HCT116 (cell line): ENCODE data around the gene NUMA1. TPM values are rescaled to one million over a fixed set of nuclear protein-coding genes. Genes with fewer than 3 reads are reported as not detected.

Experiments used
- ATAC-seq: fragments of 200-7000 bp; cut with Tn5 transposase; 2 replicates; pipeline ENCODE4 v1.9.1; 2020; ENCODE audit warnings: mild to moderate bottlenecking, moderate library complexity
- BruUV-seq: library from RNA; stranded (reverse); fragments of 400-500 nt; replicated peaks from 2 replicates; lab custom pipeline; 2021; lab: Mats Ljungman, UMichigan
- CTCF ChIA-PET: fragments of 300-600 bp; sonication (Branson Sonifier 250); formaldehyde crosslinking; loops from one replicate; lab custom pipeline; 2021; ENCODE audit warnings: antibody characterized with exemption; lab: Charles Lee
- POLR2A ChIA-PET: fragments of 300-600, 350-600 bp; sonication (Branson Sonifier 250); formaldehyde crosslinking; loops from one replicate; lab custom pipeline; 2021; ENCODE audit warnings: antibody characterized with exemption; lab: Charles Lee
- RAD21 ChIA-PET, 2 experiments: fragments of 300-600 bp; sonication (Branson Sonifier 250); formaldehyde crosslinking; loops; one replicate each; lab custom pipeline; 2023; ENCODE audit warnings: low total read pairs in 2 of 2; ENCODE audit not compliant: uncharacterized antibody in 2 of 2, unreplicated experiment in 2 of 2, low non-redundant PET in 1 of 2; lab: Charles Lee
- DNase-seq: peaks from one replicate; pipeline ENCODE4 v3.0.0-alpha.2; 2010; ENCODE audit warnings: low read depth, low spot score
- H2AFZ ChIP-seq: fragments of 200-600 bp; shearing (Covaris generic), sonication (generic); 2 replicates; pipeline ENCODE4 v1.6.1; 2017; ENCODE audit warnings: low read depth, mixed run types, mixed read lengths, antibody characterized with exemption, low read length; ENCODE audit not compliant: poor library complexity, severe bottlenecking
- H3K27ac ChIP-seq: 2 replicates; pipeline ENCODE4 v1.5.1; 2012; ENCODE audit warnings: low read depth, low read length
- H3K27me3 ChIP-seq: fragments of 200-600 bp; sonication (generic); 2 replicates; pipeline ENCODE4 v1.6.1; 2016; ENCODE audit warnings: mixed run types, low read length, mixed read lengths; ENCODE audit not compliant: insufficient read depth
- H3K36me3 ChIP-seq, 2 experiments: fragments of 200-500 bp in 1 of 2; fragments of 200-600 bp in 1 of 2; sonication (Bioruptor generic) in 1 of 2; sonication (generic) in 1 of 2; 2 replicates each; pipeline versions ENCODE4 v1.5.1 to v1.6.1; 2014 to 2016; ENCODE audit warnings: low read length in 2 of 2, inconsistent platforms in 1 of 2, mixed read lengths in 1 of 2, mixed run types in 1 of 2; ENCODE audit not compliant: insufficient read depth in 2 of 2, control insufficient read depth in 1 of 2
- H3K4me1 ChIP-seq, 2 experiments: fragments of 200-600 bp in 1 of 2; sonication (generic) in 1 of 2; 2 replicates each; pipeline versions ENCODE4 v1.5.1 to v1.6.1; 2012 to 2017; ENCODE audit warnings: low read length in 2 of 2, inconsistent platforms in 1 of 2, mild to moderate bottlenecking in 1 of 2, mixed read lengths in 1 of 2, mixed run types in 1 of 2, moderate library complexity in 1 of 2; ENCODE audit not compliant: insufficient read depth in 2 of 2, control insufficient read depth in 1 of 2
- H3K4me2 ChIP-seq: fragments of 200-600 bp; sonication (generic); 2 replicates; pipeline ENCODE4 v1.6.1; 2017; ENCODE audit warnings: mixed run types, low read length, mixed read lengths
- H3K4me3 ChIP-seq, 2 experiments: fragments of 200-600 bp in 1 of 2; sonication (generic) in 1 of 2; replicated peaks in 1 of 2; 2 replicates each; pipeline ENCODE4 v1.5.1; 2011 to 2016; ENCODE audit warnings: low read length in 2 of 2, control low read depth in 1 of 2, low read depth in 1 of 2, mild to moderate bottlenecking in 1 of 2, mixed read lengths in 1 of 2, mixed run types in 1 of 2
- H3K79me2 ChIP-seq: fragments of 200-600 bp; sonication (generic); 2 replicates; pipeline ENCODE4 v1.6.1; 2017; ENCODE audit warnings: mild to moderate bottlenecking, mixed run types, low read length, moderate library complexity, mixed read lengths; ENCODE audit not compliant: insufficient read depth
- H3K9ac ChIP-seq: fragments of 200-600 bp; sonication (generic); 2 replicates; pipeline ENCODE4 v1.6.1; 2016; ENCODE audit warnings: low read length, mixed read lengths
- H3K9me2 ChIP-seq: fragments of 200-600 bp; sonication (generic), shearing (Covaris generic); 2 replicates; pipeline ENCODE4 v1.6.1; 2017; ENCODE audit warnings: mixed run types, mild to moderate bottlenecking, moderate library complexity; ENCODE audit not compliant: insufficient read depth
- H3K9me3 ChIP-seq, 2 experiments: fragments of 200-500 bp in 1 of 2; fragments of 200-600 bp in 1 of 2; sonication (Bioruptor generic) in 1 of 2; sonication (generic) in 1 of 2; 2 replicates each; pipeline ENCODE4 v1.6.1; 2014 to 2017; ENCODE audit warnings: low read length in 2 of 2, mixed read lengths in 2 of 2, inconsistent platforms in 1 of 2, low read depth in 1 of 2, mild to moderate bottlenecking in 1 of 2, mixed run types in 1 of 2, moderate library complexity in 1 of 2; ENCODE audit not compliant: control insufficient read depth in 1 of 2, insufficient read depth in 1 of 2
- H4K20me1 ChIP-seq: fragments of 200-600 bp; sonication (generic), shearing (Covaris generic); 2 replicates; pipeline ENCODE4 v1.6.1; 2017; ENCODE audit warnings: mixed run types, mild to moderate bottlenecking, moderate library complexity; ENCODE audit not compliant: insufficient read depth
- CEBPB ChIP-seq: IDR thresholded peaks from 2 replicates; pipeline ENCODE4 v1.6.1; 2012; ENCODE audit warnings: low read depth
- EGR1 ChIP-seq: IDR thresholded peaks from 2 replicates; pipeline ENCODE4 v1.6.1; 2012; ENCODE audit warnings: low read depth
- EZH2phosphoT487 ChIP-seq: fragments of 200-600 bp; IDR thresholded peaks from 2 replicates; pipeline ENCODE4 v1.6.1; 2018; ENCODE audit warnings: antibody characterized with exemption, borderline replicate concordance
- MAX ChIP-seq: IDR thresholded peaks from 2 replicates; pipeline ENCODE4 v1.6.1; 2012
- POLR2AphosphoS5 ChIP-seq: IDR thresholded peaks from 2 replicates; pipeline ENCODE4 v1.6.1; 2011; ENCODE audit warnings: mild to moderate bottlenecking, low read depth, low read length, moderate library complexity
- SP1 ChIP-seq: IDR thresholded peaks from 2 replicates; pipeline ENCODE4 v1.6.1; 2012; ENCODE audit warnings: low read depth
- YY1 ChIP-seq: IDR thresholded peaks from 2 replicates; pipeline ENCODE4 v1.6.1; 2011; ENCODE audit warnings: low read length, low read depth, moderate library complexity, mild to moderate bottlenecking; ENCODE audit not compliant: insufficient replicate concordance; ENCODE audit errors: extremely low read depth
- intact Hi-C: fragments of 100-400 bp; cut with micrococcal nuclease; formaldehyde crosslinking; loops from 2 replicates; pipeline ENCODE4 v1.10.0; 2022
- total RNA-seq: library from RNA; stranded (reverse); gene quantifications from one replicate; pipeline ENCODE4 v1.2.1, GENCODE V29; 2021; ENCODE audit not compliant: unreplicated experiment

Gene NUMA1
- total RNA-seq, 1 experiment from 2014 or later, result 133 TPM

GRCh38 chr11:72040491-72041363 is 39.6 kb downstream of the NUMA1 start:
- TF ChIP-seq CEBPB (no peak), MAX (peak; percentile 47), YY1 (peak; percentile 53), EGR1 (peak; percentile 65), EZH2phosphoT487 (no peak), SP1 (peak; percentile 66), POLR2AphosphoS5 (peak; percentile 43; the same call in 1 of the 2 replicates)
- Histone ChIP-seq H3K4me1 (peaks cover 24 to 53% of the 10 kb centered on the region in 2 experiments), H3K27ac (peak overlapping the region; percentile 83), H2AFZ (no peak overlapping the region), H3K9ac (peak overlapping the region; percentile 63), H3K36me3 (no peaks in the 10 kb centered on the region; a peak in 1 of 4 replicates), H3K79me2 (peaks cover 97% of the 10 kb centered on the region), H3K4me2 (peak overlapping the region; percentile 81), H3K9me3 (no peaks in the 10 kb centered on the region), H3K27me3 (no peaks in the 10 kb centered on the region), H3K4me3 (peak overlapping the region; percentile 57 to 63), H3K9me2 (no peaks in the 10 kb centered on the region), H4K20me1 (no peaks in the 10 kb centered on the region)
- ChIA-PET CTCF (interaction anchor here (0.9 to 2.2 kb wide), 2 partner anchors 16 to 45 kb away, joined by 3 to 10 read pairs; no protein-coding TSS in a partner anchor), POLR2A (interaction anchor here (0.8 kb wide), 1 partner anchor 10 kb away, joined by 4 read pairs; no protein-coding TSS in a partner anchor), RAD21 (no interaction called here)
- DNase-seq (peak; percentile 72), ATAC-seq (peak; percentile 67)
- TSS peak; percentile 65 for BruUV-seq
- intact Hi-C loops, result loop anchor here (5.0 kb wide), 1 partner anchor 37 kb away; no protein-coding TSS in a partner anchor
